Nephron progenitor cell (in vitro differentiated cells): ENCODE results near the gene MAL.

Experiments
- DNase-seq: peaks from one replicate; pipeline ENCODE4 v3.0.0; 2021
- H3K27ac Mint-ChIP-seq: 2 replicates; pipeline ENCODE4 v1.8.0; 2021; ENCODE audit warnings: mild to moderate bottlenecking, moderate library complexity, mixed read lengths
- H3K27me3 Mint-ChIP-seq: 2 replicates; pipeline ENCODE4 v1.8.0; 2021; ENCODE audit warnings: mild to moderate bottlenecking, low read depth, mixed read lengths; ENCODE audit not compliant: poor library complexity
- H3K36me3 Mint-ChIP-seq: 2 replicates; pipeline ENCODE4 v1.8.0; 2021; ENCODE audit warnings: low read depth, mixed read lengths
- H3K4me1 Mint-ChIP-seq: 2 replicates; pipeline ENCODE4 v1.8.0; 2021; ENCODE audit warnings: mixed read lengths
- H3K4me3 Mint-ChIP-seq: 2 replicates; pipeline ENCODE4 v1.8.0; 2021; ENCODE audit warnings: mild to moderate bottlenecking, moderate library complexity, mixed read lengths
- H3K9me3 Mint-ChIP-seq: 2 replicates; pipeline ENCODE4 v1.8.0; 2021; ENCODE audit warnings: mild to moderate bottlenecking, moderate library complexity, mixed read lengths
- TF ChIP-seq, protein P1 (sequence below): fragments of 200-600 bp; sonication (generic); IDR thresholded peaks from 2 replicates; pipeline ENCODE4 v1.5.0; 2021; ENCODE audit warnings: antibody characterized with exemption

Gene MAL

GRCh38 chr2:95060446-95061118 lies 35.1 kb downstream of the MAL start:
- Mint-ChIP-seq H3K27me3 (peaks cover 9% of the 10 kb centered on the region), H3K9me3 (peaks cover 18% of the 10 kb centered on the region), H3K36me3 (no peaks in the 10 kb centered on the region), H3K27ac (no peak overlapping the region), H3K4me3 (no peak overlapping the region), H3K4me1 (peaks cover 54% of the 10 kb centered on the region)
- no peak for DNase-seq
- TF ChIP-seq, protein P1, sequence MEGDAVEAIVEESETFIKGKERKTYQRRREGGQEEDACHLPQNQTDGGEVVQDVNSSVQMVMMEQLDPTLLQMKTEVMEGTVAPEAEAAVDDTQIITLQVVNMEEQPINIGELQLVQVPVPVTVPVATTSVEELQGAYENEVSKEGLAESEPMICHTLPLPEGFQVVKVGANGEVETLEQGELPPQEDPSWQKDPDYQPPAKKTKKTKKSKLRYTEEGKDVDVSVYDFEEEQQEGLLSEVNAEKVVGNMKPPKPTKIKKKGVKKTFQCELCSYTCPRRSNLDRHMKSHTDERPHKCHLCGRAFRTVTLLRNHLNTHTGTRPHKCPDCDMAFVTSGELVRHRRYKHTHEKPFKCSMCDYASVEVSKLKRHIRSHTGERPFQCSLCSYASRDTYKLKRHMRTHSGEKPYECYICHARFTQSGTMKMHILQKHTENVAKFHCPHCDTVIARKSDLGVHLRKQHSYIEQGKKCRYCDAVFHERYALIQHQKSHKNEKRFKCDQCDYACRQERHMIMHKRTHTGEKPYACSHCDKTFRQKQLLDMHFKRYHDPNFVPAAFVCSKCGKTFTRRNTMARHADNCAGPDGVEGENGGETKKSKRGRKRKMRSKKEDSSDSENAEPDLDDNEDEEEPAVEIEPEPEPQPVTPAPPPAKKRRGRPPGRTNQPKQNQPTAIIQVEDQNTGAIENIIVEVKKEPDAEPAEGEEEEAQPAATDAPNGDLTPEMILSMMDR: no peak

GRCh38 chr2:95061119-95061512 lies 35.6 kb downstream of the MAL start:
- no peak overlapping the region for H3K27ac Mint-ChIP-seq
- peaks cover 9% of the 10 kb centered on the region for H3K27me3 Mint-ChIP-seq
- no peak for DNase-seq
- H3K9me3 Mint-ChIP-seq: peaks cover 18% of the 10 kb centered on the region
- TF ChIP-seq, protein P1: no peak
- H3K36me3 Mint-ChIP-seq: no peaks in the 10 kb centered on the region
- H3K4me3 Mint-ChIP-seq: no peak overlapping the region
- H3K4me1 Mint-ChIP-seq: peaks cover 54% of the 10 kb centered on the region

GRCh38 chr2:95061601-95062183 lies 36.2 kb downstream of the MAL start:
- peaks cover 18% of the 10 kb centered on the region for H3K9me3 Mint-ChIP-seq
- H3K36me3 Mint-ChIP-seq: no peaks in the 10 kb centered on the region
- DNase-seq: no peak
- no peak overlapping the region for H3K27ac Mint-ChIP-seq
- H3K4me1 Mint-ChIP-seq: peaks cover 50% of the 10 kb centered on the region
- H3K27me3 Mint-ChIP-seq: peaks cover 13% of the 10 kb centered on the region
- TF ChIP-seq, protein P1: no peak
- no peak overlapping the region for H3K4me3 Mint-ChIP-seq

DNA sequence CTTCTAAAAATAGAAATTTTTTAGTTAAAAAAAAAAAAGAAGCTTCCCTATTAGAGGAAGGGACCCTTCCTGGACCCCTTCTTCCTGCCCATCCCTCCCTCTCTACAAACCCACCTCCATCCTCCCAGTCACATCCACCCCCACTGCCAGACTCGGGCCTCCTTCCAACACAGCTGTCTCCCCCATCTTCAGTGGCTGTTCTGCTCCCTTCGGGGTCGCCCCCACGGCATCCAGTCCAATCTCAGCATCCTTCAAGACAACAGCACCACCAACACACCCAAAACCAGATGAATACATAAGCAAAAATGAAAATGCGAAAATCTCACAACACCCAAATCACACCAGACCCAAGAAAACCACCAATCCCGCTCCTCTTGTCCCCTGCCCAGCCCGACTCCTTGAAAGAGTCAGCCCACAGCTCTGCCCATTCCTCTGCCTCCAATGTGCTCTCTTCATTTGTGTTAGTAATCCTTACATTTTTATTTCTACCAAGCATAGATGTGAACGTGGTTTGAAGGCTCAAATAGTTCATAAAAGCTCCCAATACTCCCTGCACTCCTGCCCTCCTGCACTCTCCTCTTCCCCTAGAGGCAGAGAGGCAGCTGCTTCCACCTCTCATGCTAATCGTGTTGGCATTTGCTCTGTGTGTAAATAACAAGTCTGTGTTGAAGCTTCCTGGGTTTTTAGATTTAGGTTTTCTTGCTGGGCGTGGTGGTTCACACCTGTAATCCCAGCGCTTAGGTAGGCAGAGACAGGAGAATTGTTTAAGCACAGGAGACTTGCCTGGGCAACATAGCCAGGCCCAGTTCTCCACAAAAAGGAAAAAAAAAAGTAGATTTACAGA lies 37.0 kb downstream of the MAL start:
- Mint-ChIP-seq H3K4me1 (peaks cover 42% of the 10 kb centered on the region), H3K36me3 (no peaks in the 10 kb centered on the region)

DNA sequence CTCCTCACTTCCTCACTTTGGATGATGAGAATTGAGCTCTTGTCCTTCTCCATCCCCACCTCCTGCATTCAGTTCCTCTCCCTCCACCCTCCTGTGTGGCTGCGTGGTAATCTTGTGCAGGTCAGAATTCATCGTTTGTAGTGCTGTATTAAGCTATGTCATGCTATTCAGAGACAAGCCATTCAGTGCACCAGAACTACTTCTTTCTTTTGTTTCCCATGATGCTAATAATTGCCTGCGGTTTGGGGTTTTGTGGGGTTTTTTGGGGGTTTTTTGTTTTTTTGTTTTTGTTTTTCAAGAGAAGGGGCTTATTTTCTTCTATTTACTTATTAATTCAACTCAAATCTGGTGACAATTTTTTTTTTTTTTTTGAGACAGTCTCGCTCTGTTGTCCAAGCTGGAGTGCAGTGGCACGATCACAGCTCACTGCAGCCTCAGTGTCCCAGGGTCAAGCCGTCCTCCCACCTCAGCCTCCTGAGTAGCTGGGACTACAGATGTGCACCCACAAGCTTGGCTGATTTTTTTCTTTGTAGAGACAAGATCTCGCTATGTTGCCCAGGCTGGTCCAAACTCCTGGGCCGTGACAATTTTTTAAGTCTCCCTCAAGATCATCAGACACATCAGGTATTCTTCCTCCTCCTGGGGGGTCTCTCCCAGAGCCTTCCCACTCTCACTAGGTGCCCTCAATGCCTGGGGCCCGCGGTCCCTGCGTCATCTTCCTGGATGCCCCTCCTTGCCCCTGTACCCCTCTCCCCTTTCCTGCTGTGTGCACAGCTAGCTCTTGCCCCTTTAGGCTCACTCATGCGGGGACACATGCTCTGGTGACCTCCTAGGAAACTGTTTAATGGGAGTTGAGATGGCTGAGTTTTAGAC lies 37.8 kb downstream of the MAL start:
- H3K4me3 Mint-ChIP-seq: no peak overlapping the region
- H3K36me3 Mint-ChIP-seq: no peaks in the 10 kb centered on the region
- no peak for DNase-seq

More for the DNA sequence above, 37.0 kb downstream of the MAL start:
- no peak overlapping the region for H3K4me3 Mint-ChIP-seq
- no peak for DNase-seq
- no peak overlapping the region for H3K27ac Mint-ChIP-seq
- TF ChIP-seq, protein P1: no peak
- H3K27me3 Mint-ChIP-seq: peaks cover 13% of the 10 kb centered on the region
- H3K9me3 Mint-ChIP-seq: peaks cover 18% of the 10 kb centered on the region

More for the DNA sequence above, 37.8 kb downstream of the MAL start:
- peaks cover 16% of the 10 kb centered on the region for H3K9me3 Mint-ChIP-seq
- peaks cover 34% of the 10 kb centered on the region for H3K4me1 Mint-ChIP-seq
- peaks cover 10% of the 10 kb centered on the region for H3K27me3 Mint-ChIP-seq
- no peak overlapping the region for H3K27ac Mint-ChIP-seq
- TF ChIP-seq, protein P1: no peak
